H9 (cell line): ENCODE measurements around the gene PC. TPM values are rescaled to one million over a fixed set of nuclear protein-coding genes. Genes with fewer than 3 reads are reported as not detected.

ENCODE experiments used
- DNase-seq: peaks from one replicate; pipeline ENCODE4 v3.0.0-alpha.2; 2017
- H2AFZ ChIP-seq: one replicate; pipeline ENCODE4 v1.6.1; 2013; ENCODE audit warnings: mild to moderate bottlenecking, low read length, control low read depth, moderate library complexity
- H2AK5ac ChIP-seq: 2 replicates; pipeline ENCODE4 v1.6.1; 2013; ENCODE audit warnings: low read length, control low read depth, mixed read lengths; ENCODE audit not compliant: insufficient read length
- H2BK120ac ChIP-seq: one replicate; pipeline ENCODE4 v1.6.1; 2013; ENCODE audit warnings: low read depth, mild to moderate bottlenecking, low read length, control low read depth, inconsistent platforms; ENCODE audit not compliant: poor library complexity, severe bottlenecking
- H2BK12ac ChIP-seq: 2 replicates; pipeline ENCODE4 v1.6.1; 2013; ENCODE audit warnings: low read length, control low read depth, mixed read lengths, low read depth; ENCODE audit not compliant: insufficient read length
- H2BK15ac ChIP-seq: 2 replicates; pipeline ENCODE4 v1.6.1; 2013; ENCODE audit warnings: low read depth, low read length, control low read depth
- H2BK20ac ChIP-seq: one replicate; pipeline ENCODE4 v1.6.1; 2013; ENCODE audit warnings: low read depth, mild to moderate bottlenecking, low read length, control low read depth, inconsistent platforms; ENCODE audit not compliant: poor library complexity, severe bottlenecking
- H2BK5ac ChIP-seq: 2 replicates; pipeline ENCODE4 v1.6.1; 2013; ENCODE audit warnings: low read length, control low read depth, mixed read lengths; ENCODE audit not compliant: insufficient read length
- H3K14ac ChIP-seq: 2 replicates; pipeline ENCODE4 v1.6.1; 2013; ENCODE audit warnings: low read length, control low read depth; ENCODE audit not compliant: insufficient read depth
- H3K18ac ChIP-seq: 2 replicates; pipeline ENCODE4 v1.6.1; 2013; ENCODE audit warnings: low read depth, mild to moderate bottlenecking, mixed read lengths, low read length, control low read depth; ENCODE audit not compliant: insufficient read length
- H3K23ac ChIP-seq: 2 replicates; pipeline ENCODE4 v1.6.1; 2013; ENCODE audit warnings: low read length, control low read depth, mixed read lengths, low read depth; ENCODE audit not compliant: insufficient read length
- H3K23me2 ChIP-seq: 2 replicates; pipeline ENCODE4 v1.6.1; 2013; ENCODE audit warnings: low read depth, mild to moderate bottlenecking, mixed read lengths, low read length, control low read depth; ENCODE audit not compliant: insufficient read length, poor library complexity, severe bottlenecking
- H3K27ac ChIP-seq: 2 replicates; pipeline ENCODE4 v1.5.1; 2013; ENCODE audit warnings: low read length, control low read depth, mixed read lengths, low read depth; ENCODE audit not compliant: insufficient read length
- H3K27me3 ChIP-seq: 2 replicates; pipeline ENCODE4 v1.6.1; 2013; ENCODE audit warnings: low read length, control low read depth, inconsistent platforms; ENCODE audit not compliant: insufficient read depth
- H3K4ac ChIP-seq: 2 replicates; pipeline ENCODE4 v1.6.1; 2013; ENCODE audit warnings: low read depth, mild to moderate bottlenecking, control low read depth, inconsistent platforms, low read length, moderate library complexity
- H3K4me1 ChIP-seq: 2 replicates; pipeline ENCODE4 v1.6.1; 2013; ENCODE audit warnings: low read length, control low read depth, inconsistent platforms; ENCODE audit not compliant: insufficient read depth
- H3K4me2 ChIP-seq: 2 replicates; pipeline ENCODE4 v1.6.1; 2013; ENCODE audit warnings: low read length, control low read depth, mixed read lengths; ENCODE audit not compliant: insufficient read length, insufficient read depth
- H3K56ac ChIP-seq: 2 replicates; pipeline ENCODE4 v1.6.1; 2013; ENCODE audit warnings: low read depth, mild to moderate bottlenecking, mixed read lengths, low read length, control low read depth; ENCODE audit not compliant: insufficient read length
- H3K79me1 ChIP-seq: 2 replicates; pipeline ENCODE4 v1.6.1; 2013; ENCODE audit warnings: low read depth, mild to moderate bottlenecking, moderate library complexity, low read length, control low read depth, inconsistent platforms; ENCODE audit not compliant: insufficient read depth, poor library complexity, severe bottlenecking
- H3K79me2 ChIP-seq: 2 replicates; pipeline ENCODE4 v1.6.1; 2013; ENCODE audit warnings: low read length, control low read depth, inconsistent platforms; ENCODE audit not compliant: insufficient read depth
- H3K9ac ChIP-seq: 2 replicates; pipeline ENCODE4 v1.6.1; 2013; ENCODE audit warnings: low read length, control low read depth, mixed read lengths; ENCODE audit not compliant: insufficient read length; ENCODE audit errors: extremely low read depth
- H3K9me3 ChIP-seq: one replicate; pipeline ENCODE4 v1.6.1; 2013; ENCODE audit warnings: low read depth, low read length, inconsistent platforms; ENCODE audit not compliant: control insufficient read depth
- H3T11ph ChIP-seq: one replicate; pipeline ENCODE4 v1.6.1; 2013; ENCODE audit warnings: mild to moderate bottlenecking, low read length, control low read depth, inconsistent platforms
- H4K20me1 ChIP-seq: one replicate; pipeline ENCODE4 v1.6.1; 2013; ENCODE audit not compliant: control insufficient read depth, insufficient read length, insufficient read depth
- H4K5ac ChIP-seq: 2 replicates; pipeline ENCODE4 v1.6.1; 2013; ENCODE audit warnings: low read depth, mild to moderate bottlenecking, mixed read lengths, low read length, control low read depth; ENCODE audit not compliant: insufficient read length
- H4K8ac ChIP-seq: replicated peaks from 2 replicates; pipeline ENCODE4 v1.6.1; 2013; ENCODE audit warnings: low read length, control low read depth, mixed read lengths, low read depth; ENCODE audit not compliant: insufficient read length
- H4K91ac ChIP-seq: 2 replicates; pipeline ENCODE4 v1.6.1; 2013; ENCODE audit warnings: low read depth, mild to moderate bottlenecking, moderate library complexity, mixed read lengths, low read length, control low read depth; ENCODE audit not compliant: insufficient read length
- H3K27ac Mint-ChIP-seq, 3 experiments: 2 replicates in 2 of 3; 3 replicates in 1 of 3; pipeline ENCODE4 v1.8.0; 2020 to 2021; ENCODE audit warnings: mixed read lengths in 3 of 3, mild to moderate bottlenecking in 1 of 3, moderate library complexity in 1 of 3
- H3K27me3 Mint-ChIP-seq: 2 replicates; pipeline ENCODE4 v1.8.0; 2021; ENCODE audit warnings: low read depth, mild to moderate bottlenecking, moderate library complexity, mixed read lengths
- H3K36me3 Mint-ChIP-seq, 3 experiments: 2 replicates in 2 of 3; 3 replicates in 1 of 3; pipeline ENCODE4 v1.8.0; 2020 to 2021; ENCODE audit warnings: low read depth in 3 of 3, mixed read lengths in 3 of 3; ENCODE audit not compliant: insufficient read depth in 1 of 3
- H3K4me1 Mint-ChIP-seq, 2 experiments: 2 replicates each; pipeline ENCODE4 v1.8.0; 2020; ENCODE audit warnings: mixed read lengths in 2 of 2
- H3K4me3 Mint-ChIP-seq, 2 experiments: 2 replicates in 1 of 2; 3 replicates in 1 of 2; pipeline ENCODE4 v1.8.0; 2020 to 2021; ENCODE audit warnings: mild to moderate bottlenecking in 2 of 2, mixed read lengths in 2 of 2, moderate library complexity in 1 of 2
- H3K9me3 Mint-ChIP-seq, 2 experiments: 2 replicates in 1 of 2; 3 replicates in 1 of 2; pipeline ENCODE4 v1.8.0; 2020; ENCODE audit warnings: mild to moderate bottlenecking in 2 of 2, mixed read lengths in 2 of 2, moderate library complexity in 1 of 2
- CTCF ChIP-seq: fragments of 200-600 bp; sonication (generic); conservative IDR thresholded peaks from 3 replicates; pipeline ENCODE4 v1.8.0; 2021; ENCODE audit warnings: antibody characterized with exemption, mild to moderate bottlenecking
- WGBS: extraction: QIAGEN DNeasy Blood & Tissue Kit; methylation state at CpG from one replicate; pipeline ENCODE4 v1.1.7; 2013; ENCODE audit warnings: missing lambda C conversion rate, low lambda C conversion rate, mixed read lengths; ENCODE audit not compliant: insufficient read length; ENCODE audit errors: extremely low coverage; 5-methylcytosine and 5-hydroxymethylcytosine counted together
- total RNA-seq: library from RNA; stranded (reverse); gene quantifications from 2 replicates; pipeline ENCODE4 v1.2.1, GENCODE V29; 2021

The PC gene
- total RNA-seq, 1 experiment from 2014 or later = 32.6 TPM

- Histone ChIP-seq H3K18ac (peak overlapping the region; percentile 50), H3K9me3 (no peaks in the 10 kb centered on the region), H3K4me2 (no peak overlapping the region), H4K20me1 (no peaks in the 10 kb centered on the region), H3K9ac (no peak overlapping the region), H3K79me2 (no peaks in the 10 kb centered on the region), H4K8ac (no peak overlapping the region), H3K79me1 (no peaks in the 10 kb centered on the region), H3K27me3 (no peaks in the 10 kb centered on the region), H3K56ac (no peak overlapping the region), H2BK5ac (no peak overlapping the region), H2BK12ac (no peak overlapping the region), H3K4me1 (peaks cover 4% of the 10 kb centered on the region; the same call in 1 of the 2 replicates), H4K5ac (no peak overlapping the region), H3T11ph (no peak overlapping the region), H2BK15ac (no peak overlapping the region), H2AFZ (no peak overlapping the region), H3K27ac (no peak overlapping the region), H2BK20ac (no peak overlapping the region), H4K91ac (no peak overlapping the region), H3K14ac (no peak overlapping the region), H3K23me2 (no peaks in the 10 kb centered on the region), H2BK120ac (no peak overlapping the region), H3K23ac (no peak overlapping the region), H2AK5ac (no peak overlapping the region), H3K4ac (no peak overlapping the region)
- no peak overlapping the region; a peak in 2 of 5 replicates for H3K4me3 Mint-ChIP-seq
- H3K4me1 Mint-ChIP-seq = peaks cover 40 to 53% of the 10 kb centered on the region in 2 experiments
- peak overlapping the region; percentile 82 to 96 (median 91) for H3K27ac Mint-ChIP-seq
- DNase-seq = no peak
- H3K9me3 Mint-ChIP-seq = peaks cover 2 to 4% of the 10 kb centered on the region in 2 experiments; a peak in 3 of 5 replicates
- WGBS = no CpG with 5 or more reads among the region's 1 CpG
- H3K36me3 Mint-ChIP-seq = peaks cover 2 to 54% (median 33%) of the 10 kb centered on the region in 3 experiments; a peak in 5 of 7 replicates
- no peaks in the 10 kb centered on the region for H3K27me3 Mint-ChIP-seq
- no peak for TF ChIP-seq CTCF
Observed at GRCh38 chr11:66810576-66811185, 147.5 kb downstream of the PC start.
